GM18502 (cell line): ENCODE data around the gene PHF21B.
"Not testable (repeated sequence)": the region's sequence is repeated elsewhere in the genome, so short reads cannot be mapped to it uniquely, and the experiment has no call there.

ENCODE experiments used
- ATAC-seq: cut with Tn5 transposase; IDR thresholded peaks from one replicate; pipeline ENCODE4 v1.9.1; 2021; ENCODE audit warnings: mild to moderate bottlenecking; ENCODE audit not compliant: unreplicated experiment, poor library complexity

Gene PHF21B

DNA sequence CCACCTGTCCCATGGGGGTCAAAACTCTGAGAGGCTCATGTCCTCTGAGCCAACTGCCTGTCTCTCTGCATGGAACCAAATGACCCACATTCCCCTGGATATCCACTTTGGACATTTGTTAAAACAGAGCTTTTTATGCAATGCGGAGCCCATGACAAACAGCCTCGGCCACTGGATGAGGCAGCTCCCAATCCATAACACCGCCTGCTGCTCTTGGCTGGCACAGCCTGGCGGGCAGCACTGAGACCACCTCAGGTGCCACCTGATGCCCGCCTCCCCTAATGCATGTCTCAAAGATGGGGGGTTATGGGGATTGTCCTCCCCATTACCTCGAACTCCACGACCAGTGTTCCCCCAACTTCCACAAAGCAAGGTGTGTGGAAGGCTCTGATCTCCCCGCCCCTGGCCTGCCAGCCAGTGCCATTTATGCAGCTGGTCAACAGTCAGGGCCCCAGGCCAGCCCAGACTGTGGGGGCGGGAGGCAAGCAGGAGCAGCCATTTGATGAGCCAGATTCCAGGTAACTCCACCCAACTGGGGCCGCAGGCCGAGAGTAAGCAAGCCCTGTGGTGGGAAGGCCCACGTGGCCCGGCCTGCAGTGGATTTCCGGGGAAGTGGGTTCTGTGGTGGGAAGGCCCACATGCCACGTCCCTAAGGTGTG, 84.2 kb downstream of the PHF21B start:
- no peak for ATAC-seq

- no peak for ATAC-seq
These were observed 85.1 kb downstream of the PHF21B start for GRCh38 chr22:44924710-44925109.

DNA sequence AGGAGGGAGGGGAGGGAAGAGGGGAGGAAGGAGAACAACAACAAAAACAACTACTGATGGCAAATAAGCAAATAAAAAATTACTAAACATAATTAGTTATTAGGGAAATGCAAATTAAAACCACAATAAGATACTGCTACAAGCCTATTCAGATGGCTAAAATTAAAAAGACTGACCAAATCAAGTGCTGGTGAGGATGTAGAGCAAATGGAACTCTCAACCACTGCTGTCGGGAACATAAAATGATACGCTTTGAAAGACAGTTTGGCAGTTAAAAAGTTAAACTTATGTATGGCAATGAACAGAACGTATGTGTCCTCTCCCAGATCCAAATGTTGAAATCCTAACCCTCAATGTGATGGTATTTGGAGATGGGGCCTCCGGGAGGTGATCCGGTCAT, 85.7 kb downstream of the PHF21B start:
- ATAC-seq: no peak

GRCh38 chr22:44921766-44922165, 88.0 kb downstream of the PHF21B start:
- not testable (repeated sequence) for ATAC-seq

GRCh38 chr22:44920183-44920582, 89.6 kb downstream of the PHF21B start:
- ATAC-seq: no peak

- no peak for ATAC-seq
These were observed 90.1 kb downstream of the PHF21B start for GRCh38 chr22:44919691-44920090.

DNA sequence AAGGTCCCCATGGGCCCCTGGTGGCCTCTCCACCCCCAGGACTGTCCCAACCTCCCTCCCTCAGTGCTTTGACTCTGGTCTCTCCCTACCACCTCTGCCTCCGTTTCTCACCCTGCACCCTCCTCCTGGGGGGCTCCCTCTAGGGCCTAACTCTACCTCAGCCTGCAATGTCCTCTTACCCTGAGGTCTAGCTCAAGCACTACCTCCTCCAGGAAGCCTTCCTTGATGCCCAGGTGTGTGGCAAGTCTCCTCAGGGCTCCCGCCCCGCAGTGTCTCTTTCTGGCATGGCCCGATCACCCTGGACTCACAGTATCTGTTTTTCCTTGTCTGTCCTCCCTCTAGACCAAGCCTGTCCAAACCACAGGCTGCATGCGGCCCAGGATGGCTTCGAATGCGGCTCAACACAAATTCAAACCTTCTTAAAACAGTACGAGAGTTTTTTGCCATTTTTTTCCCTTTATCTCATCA, 90.8 kb downstream of the PHF21B start:
- no peak for ATAC-seq

- ATAC-seq: no peak
These were observed 91.5 kb downstream of the PHF21B start for GRCh38 chr22:44918166-44918924.

DNA sequence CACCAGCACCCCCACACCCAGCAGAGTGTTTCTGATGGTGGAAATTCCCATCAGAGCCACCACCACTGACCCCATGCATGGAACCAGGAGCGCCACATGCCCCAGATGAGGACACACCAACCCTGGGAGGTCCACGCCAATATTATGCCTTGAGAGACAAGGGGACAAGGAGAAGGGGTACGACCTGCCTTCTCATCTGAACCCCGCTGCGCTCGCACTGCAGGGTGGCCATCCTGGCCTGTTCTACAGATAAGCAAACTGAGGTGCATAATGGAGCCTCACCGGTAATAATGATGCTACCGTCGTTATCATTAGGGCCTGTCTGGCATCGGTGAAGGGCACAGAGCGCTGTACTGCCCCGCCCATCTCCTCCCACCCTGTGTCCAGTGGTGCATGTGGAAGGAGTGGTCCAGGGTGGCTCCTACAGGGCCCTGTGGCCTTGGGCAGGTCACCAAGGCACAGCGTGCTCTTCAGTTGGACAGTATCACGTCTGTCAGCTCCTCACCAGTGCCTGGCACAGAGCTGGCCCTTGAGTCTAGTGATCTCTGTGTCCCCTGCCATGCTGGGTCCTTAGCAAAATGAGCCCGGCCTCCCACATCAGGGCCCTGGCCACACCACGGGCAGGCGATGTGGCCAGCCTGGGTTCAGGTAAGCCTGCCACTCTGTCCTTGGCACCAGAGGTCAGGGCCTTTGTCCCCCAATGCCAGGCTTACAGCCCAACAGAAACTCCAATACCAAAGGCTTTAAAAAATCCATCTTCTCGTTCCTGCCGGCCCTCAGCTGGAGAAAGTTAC, 92.2 kb downstream of the PHF21B start:
- ATAC-seq: no peak

- no peak for ATAC-seq
These were observed 93.2 kb downstream of the PHF21B start for GRCh38 chr22:44916281-44917231.

DNA sequence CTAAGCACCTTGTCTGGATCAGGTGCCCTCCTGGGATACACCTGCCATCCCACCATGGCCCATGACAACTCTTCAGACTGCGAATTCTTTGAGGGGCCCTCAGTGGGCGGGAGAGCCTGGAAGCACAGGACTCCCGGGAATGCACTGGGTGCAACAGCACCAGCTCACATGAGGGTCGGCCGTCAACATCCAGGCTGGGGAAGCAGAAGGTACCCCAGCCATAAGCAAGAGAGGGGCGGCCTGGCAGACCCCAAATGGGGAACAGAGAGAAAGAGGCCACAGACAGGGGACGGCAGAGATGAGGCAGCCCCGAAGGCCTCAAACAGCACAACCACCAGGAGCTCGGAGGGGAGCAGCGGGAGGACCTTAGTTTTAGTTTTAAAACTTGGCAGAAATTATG, 94.4 kb downstream of the PHF21B start:
- no peak for ATAC-seq

GRCh38 chr22:44914026-44914721, 95.6 kb downstream of the PHF21B start:
- ATAC-seq: no peak

- no peak for ATAC-seq
These were observed 96.4 kb downstream of the PHF21B start for GRCh38 chr22:44913198-44913983.

- ATAC-seq: no peak
These were observed 100.6 kb downstream of the PHF21B start for GRCh38 chr22:44909241-44909640.

DNA sequence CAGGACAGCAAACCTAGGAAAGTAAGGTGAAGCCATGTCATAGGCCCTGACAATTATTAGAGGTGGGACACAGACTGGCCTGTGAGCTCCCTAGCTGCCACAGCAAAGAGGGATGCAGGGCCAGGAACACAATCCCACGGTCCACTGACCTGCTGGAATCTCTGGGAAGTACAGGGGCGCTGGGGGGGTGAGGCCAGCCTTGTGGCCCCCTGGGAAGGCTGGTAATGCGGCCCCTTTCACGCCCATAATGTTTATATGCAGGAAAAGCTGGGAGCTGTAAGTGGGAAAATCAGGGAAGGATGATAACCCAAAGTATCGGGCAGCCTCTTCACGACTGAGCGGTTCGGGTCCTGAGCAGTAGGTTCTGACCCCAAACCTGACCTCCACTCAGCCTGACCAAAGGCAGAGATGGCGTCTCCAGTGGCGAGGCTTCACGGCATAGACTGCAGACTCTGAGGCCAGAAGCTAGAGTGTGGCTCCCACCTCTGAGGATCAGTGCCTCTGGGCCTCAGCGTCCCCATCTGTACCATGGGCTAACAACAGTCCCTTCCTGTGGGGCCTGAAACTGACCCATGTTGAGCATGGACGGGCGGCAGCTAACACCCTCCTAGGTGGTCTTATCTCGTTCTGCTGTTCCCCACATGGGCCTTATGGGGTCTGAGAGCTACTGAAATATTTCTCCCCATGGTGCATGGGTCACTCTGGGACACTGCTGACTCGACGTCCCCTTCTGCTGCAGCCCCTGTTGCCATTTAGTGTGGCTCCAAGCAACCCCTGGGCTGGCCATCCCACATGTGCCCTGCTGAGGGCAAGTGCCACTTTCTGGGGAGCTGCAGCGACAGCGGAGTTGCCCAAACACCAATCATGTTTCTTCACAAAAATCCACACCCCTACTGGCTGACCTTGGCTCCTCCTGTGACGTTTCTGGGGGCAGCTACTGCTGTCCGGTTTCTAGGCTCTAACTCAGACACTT, 101.8 kb downstream of the PHF21B start:
- no peak for ATAC-seq

DNA sequence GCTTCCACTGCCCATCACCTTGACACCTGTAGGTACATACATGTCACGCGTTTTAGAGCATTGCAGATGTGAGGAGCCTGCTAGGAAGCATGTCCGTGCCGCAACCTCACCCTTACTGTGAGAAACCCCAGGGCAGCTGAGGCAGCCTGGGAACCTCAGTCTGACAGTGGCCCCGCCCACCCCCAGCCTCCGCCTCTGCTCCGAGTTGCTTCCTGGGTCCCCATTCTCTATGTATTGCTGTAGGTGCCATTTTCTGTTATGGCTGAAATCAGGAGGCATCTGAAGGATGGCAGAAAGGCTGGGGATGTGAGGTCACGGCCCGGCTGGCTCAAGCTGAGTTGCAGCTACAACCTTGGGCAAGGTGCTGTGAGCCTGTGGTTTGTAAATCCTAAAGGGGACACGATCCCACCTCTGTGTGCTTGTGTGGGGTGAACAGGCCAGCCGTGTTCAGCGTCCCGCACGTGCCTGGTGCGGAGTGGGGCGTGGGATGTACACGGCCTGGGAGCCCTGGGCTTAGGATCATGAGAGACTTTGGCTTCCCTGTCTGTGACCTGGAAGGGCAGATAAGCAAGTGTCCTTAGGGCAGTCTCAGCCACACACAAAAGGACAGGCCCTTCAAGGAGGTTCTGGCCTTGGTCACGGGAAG, 102.7 kb downstream of the PHF21B start:
- no peak for ATAC-seq
